ENCODE data around the gene RABEPK. TPM values are rescaled to one million over a fixed set of nuclear protein-coding genes. Genes with fewer than 3 reads are reported as not detected.
A peak's percentile ranks its signal among the peaks of the same experiment; 100 is the strongest.
"Not testable (repeated sequence)": the region's sequence is repeated elsewhere in the genome, so short reads cannot be mapped to it uniquely, and the experiment has no call there.

The RABEPK gene, protein sequence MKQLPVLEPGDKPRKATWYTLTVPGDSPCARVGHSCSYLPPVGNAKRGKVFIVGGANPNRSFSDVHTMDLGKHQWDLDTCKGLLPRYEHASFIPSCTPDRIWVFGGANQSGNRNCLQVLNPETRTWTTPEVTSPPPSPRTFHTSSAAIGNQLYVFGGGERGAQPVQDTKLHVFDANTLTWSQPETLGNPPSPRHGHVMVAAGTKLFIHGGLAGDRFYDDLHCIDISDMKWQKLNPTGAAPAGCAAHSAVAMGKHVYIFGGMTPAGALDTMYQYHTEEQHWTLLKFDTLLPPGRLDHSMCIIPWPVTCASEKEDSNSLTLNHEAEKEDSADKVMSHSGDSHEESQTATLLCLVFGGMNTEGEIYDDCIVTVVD
- 10 to 100 TPM; 14.3 to 15.4 TPM for total RNA-seq
- polyA plus RNA-seq: 10 to 100 TPM; 12.9 to 30.4 TPM
- long read RNA-seq, donor 1, transcript RABEPK-204 (9 exons, 1,466 nt): major isoform, 26 of 46 reads
- long read RNA-seq, donor 1, partial matches to known transcripts: 5 of 46 reads
- long read RNA-seq, donor 1, other reads (novel, unspliced or antisense): 10 of 46 reads
- long read RNA-seq, donor 2, transcript RABEPK-204 (9 exons, 1,466 nt): major isoform, 7 of 16 reads
- long read RNA-seq, donor 2, partial matches to known transcripts: 3 of 16 reads
- long read RNA-seq, donor 2, other reads (novel, unspliced or antisense): 3 of 16 reads

GRCh38 chr9:125200216-125201047 lies at the start of gene RABEPK:
RABEPK (plus strand) TSS chr9:125200542; CDS start chr9:125203014, 2,472 bp downstream.
- Histone ChIP-seq H3K9me3 (ENCODE audit: control insufficient read depth, low read length) (no peaks in the 10 kb centered on the region), H3K27ac (ENCODE audit: low read depth in 1 of 2, low read length in 2 of 2) (peak within 1 kb of the TSS; percentile 55 to 95), H3K36me3 (ENCODE audit: control insufficient read depth in 1 of 2, insufficient read depth in 2 of 2, low read length in 1 of 2) (peaks cover 0 to 2% of the 10 kb centered on the region in 2 donors), H3K4me3 (ENCODE audit: low read length in 2 of 2) (peak within 1 kb of the TSS; percentile 44 to 97), H3K4me1 (ENCODE audit: control insufficient read depth in 1 of 2, insufficient read depth in 2 of 2, low read length in 2 of 2) (no peaks in the 10 kb centered on the region), H3K27me3 (ENCODE audit: control insufficient read depth in 1 of 2, insufficient read depth in 2 of 2, low read length in 1 of 2) (no peaks in the 10 kb centered on the region)
- peak; percentile 100 for ATAC-seq (ENCODE audit: low FRiP score)
- 1% methylated on average over 51 of the region's 51 CpGs for whole genome bisulfite sequencing, 2 donors
- intact Hi-C loops (cut with DNase I): loop anchor here in 1 of 2 donors (2.0 kb wide), 1 partner anchor 260 kb away; the partner anchor contains the start of gene GOLGA1
- DNase-seq: peak; percentile 96 to 97

GRCh38 chr9:125151730-125152129 lies 48.6 kb upstream of the RABEPK start:
- no peaks in the 10 kb centered on the region for H3K27me3 ChIP-seq (ENCODE audit: control insufficient read depth in 1 of 2, insufficient read depth in 2 of 2, low read length in 1 of 2)
- intact Hi-C loops (cut with DNase I): no loop called here
- H3K4me3 ChIP-seq (ENCODE audit: low read length in 2 of 2): no peak overlapping the region
- no peaks in the 10 kb centered on the region for H3K9me3 ChIP-seq (ENCODE audit: control insufficient read depth, low read length)
- no peaks in the 10 kb centered on the region for H3K4me1 ChIP-seq (ENCODE audit: control insufficient read depth in 1 of 2, insufficient read depth in 2 of 2, low read length in 2 of 2)
- DNase-seq (no peak), ATAC-seq (ENCODE audit: low FRiP score) (no peak)
- H3K27ac ChIP-seq (ENCODE audit: low read depth in 1 of 2, low read length in 2 of 2): no peak overlapping the region
- 93 to 96% methylated on average over 2 of the region's 2 CpGs for WGBS, 2 donors
- H3K36me3 ChIP-seq (ENCODE audit: control insufficient read depth in 1 of 2, insufficient read depth in 2 of 2, low read length in 1 of 2): peaks cover 9 to 13% of the 10 kb centered on the region in 2 donors

- WGBS, 2 donors: 71 to 72% methylated on average over 4 of the region's 4 CpGs
- Histone ChIP-seq H3K4me1 (ENCODE audit: control insufficient read depth in 1 of 2, insufficient read depth in 2 of 2, low read length in 2 of 2) (no peaks in the 10 kb centered on the region), H3K36me3 (ENCODE audit: control insufficient read depth in 1 of 2, insufficient read depth in 2 of 2, low read length in 1 of 2) (peaks cover 9 to 13% of the 10 kb centered on the region in 2 donors), H3K27me3 (ENCODE audit: control insufficient read depth in 1 of 2, insufficient read depth in 2 of 2, low read length in 1 of 2) (no peaks in the 10 kb centered on the region), H3K9me3 (ENCODE audit: control insufficient read depth, low read length) (no peaks in the 10 kb centered on the region), H3K27ac (ENCODE audit: low read depth in 1 of 2, low read length in 2 of 2) (no peak overlapping the region), H3K4me3 (ENCODE audit: low read length in 2 of 2) (no peak overlapping the region)
- intact Hi-C loops (cut with DNase I): no loop called here
- DNase-seq (no peak), ATAC-seq (ENCODE audit: low FRiP score) (no peak)
Measured at GRCh38 chr9:125153712-125154367, 46.5 kb upstream of the RABEPK start.

DNA sequence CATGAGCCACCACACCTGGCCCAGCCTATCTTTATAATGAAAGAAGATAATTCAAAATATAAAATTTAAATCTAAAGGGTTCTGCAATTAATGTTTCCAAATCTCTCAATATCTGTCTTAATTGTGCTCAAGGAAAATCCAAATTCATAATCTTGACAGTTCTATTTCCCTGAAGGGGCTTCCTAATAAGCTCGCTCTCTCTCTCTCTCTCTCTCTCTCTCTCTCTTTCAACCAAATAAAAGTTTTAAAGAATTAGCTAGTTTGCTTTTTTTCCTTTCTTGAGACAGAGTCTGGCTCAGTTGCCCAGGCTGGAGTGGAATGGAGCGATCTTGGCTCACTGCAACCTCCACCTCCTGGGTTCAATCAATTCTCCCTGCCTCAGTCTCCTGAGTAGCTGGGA lies 43.8 kb upstream of the RABEPK start:
- H3K27ac ChIP-seq (ENCODE audit: low read depth in 1 of 2, low read length in 2 of 2): no peak overlapping the region
- H3K4me1 ChIP-seq (ENCODE audit: control insufficient read depth in 1 of 2, insufficient read depth in 2 of 2, low read length in 2 of 2): peaks cover 2 to 3% of the 10 kb centered on the region in 2 donors
- H3K36me3 ChIP-seq (ENCODE audit: control insufficient read depth in 1 of 2, insufficient read depth in 2 of 2, low read length in 1 of 2): peaks cover 4% of the 10 kb centered on the region in 2 donors
- no peak for DNase-seq
- H3K9me3 ChIP-seq (ENCODE audit: control insufficient read depth, low read length): no peaks in the 10 kb centered on the region
- intact Hi-C loops (cut with DNase I): no loop called here
- H3K27me3 ChIP-seq (ENCODE audit: control insufficient read depth in 1 of 2, insufficient read depth in 2 of 2, low read length in 1 of 2): no peaks in the 10 kb centered on the region
- no peak for ATAC-seq (ENCODE audit: low FRiP score)
- WGBS, 2 donors: 96 to 100% methylated on average over 2 of the region's 2 CpGs
- H3K4me3 ChIP-seq (ENCODE audit: low read length in 2 of 2): no peak overlapping the region

GRCh38 chr9:125160750-125161149 lies 39.6 kb upstream of the RABEPK start:
- H3K4me3 ChIP-seq (ENCODE audit: low read length in 2 of 2): no peak overlapping the region
- intact Hi-C loops (cut with DNase I): no loop called here
- no peaks in the 10 kb centered on the region for H3K27me3 ChIP-seq (ENCODE audit: control insufficient read depth in 1 of 2, insufficient read depth in 2 of 2, low read length in 1 of 2)
- H3K27ac ChIP-seq (ENCODE audit: low read depth in 1 of 2, low read length in 2 of 2): no peak overlapping the region
- no peaks in the 10 kb centered on the region for H3K36me3 ChIP-seq (ENCODE audit: control insufficient read depth in 1 of 2, insufficient read depth in 2 of 2, low read length in 1 of 2)
- DNase-seq (no peak), ATAC-seq (ENCODE audit: low FRiP score) (no peak)
- H3K9me3 ChIP-seq (ENCODE audit: control insufficient read depth, low read length): no peaks in the 10 kb centered on the region
- peaks cover 3% of the 10 kb centered on the region in 2 donors for H3K4me1 ChIP-seq (ENCODE audit: control insufficient read depth in 1 of 2, insufficient read depth in 2 of 2, low read length in 2 of 2)

GRCh38 chr9:125161284-125161918 lies 38.9 kb upstream of the RABEPK start:
- ATAC-seq (ENCODE audit: low FRiP score) (peak; percentile 33), DNase-seq (no peak)
- Histone ChIP-seq H3K27ac (ENCODE audit: low read depth in 1 of 2, low read length in 2 of 2) (peak overlapping the region in 1 of 2 donors; percentile 25), H3K36me3 (ENCODE audit: control insufficient read depth in 1 of 2, insufficient read depth in 2 of 2, low read length in 1 of 2) (no peaks in the 10 kb centered on the region), H3K9me3 (ENCODE audit: control insufficient read depth, low read length) (no peaks in the 10 kb centered on the region), H3K4me1 (ENCODE audit: control insufficient read depth in 1 of 2, insufficient read depth in 2 of 2, low read length in 2 of 2) (peaks cover 3% of the 10 kb centered on the region in 2 donors), H3K4me3 (ENCODE audit: low read length in 2 of 2) (no peak overlapping the region), H3K27me3 (ENCODE audit: control insufficient read depth in 1 of 2, insufficient read depth in 2 of 2, low read length in 1 of 2) (no peaks in the 10 kb centered on the region)
- intact Hi-C loops (cut with DNase I): no loop called here
- WGBS, 2 donors: 44 to 47% methylated on average over 3 of the region's 3 CpGs

- H3K9me3 ChIP-seq (ENCODE audit: control insufficient read depth, low read length); H3K36me3 ChIP-seq (ENCODE audit: control insufficient read depth in 1 of 2, insufficient read depth in 2 of 2, low read length in 1 of 2); DNase-seq; ATAC-seq (ENCODE audit: low FRiP score); intact Hi-C loops (cut with DNase I); H3K27me3 ChIP-seq (ENCODE audit: control insufficient read depth in 1 of 2, insufficient read depth in 2 of 2, low read length in 1 of 2); H3K27ac ChIP-seq (ENCODE audit: low read depth in 1 of 2, low read length in 2 of 2); H3K4me3 ChIP-seq (ENCODE audit: low read length in 2 of 2); H3K4me1 ChIP-seq (ENCODE audit: control insufficient read depth in 1 of 2, insufficient read depth in 2 of 2, low read length in 2 of 2): not testable (repeated sequence)
- 94 to 97% methylated on average over 6 of the region's 6 CpGs for WGBS, 2 donors
Measured at GRCh38 chr9:125162891-125163290, 37.5 kb upstream of the RABEPK start.

- intact Hi-C loops (cut with DNase I): loop anchor here in 1 of 2 donors (2.0 kb wide), 1 partner anchor 22 kb away; the partner anchor contains the start of gene PPP6C
- no peaks in the 10 kb centered on the region for H3K9me3 ChIP-seq (ENCODE audit: control insufficient read depth, low read length)
- H3K27ac ChIP-seq (ENCODE audit: low read depth in 1 of 2, low read length in 2 of 2): peak overlapping the region in 1 of 2 donors; percentile 71
- no peak for ATAC-seq (ENCODE audit: low FRiP score)
- H3K27me3 ChIP-seq (ENCODE audit: control insufficient read depth in 1 of 2, insufficient read depth in 2 of 2, low read length in 1 of 2): no peaks in the 10 kb centered on the region
- 69 to 97% methylated on average over 2 of the region's 2 CpGs for WGBS, 2 donors
- DNase-seq: no peak
- H3K36me3 ChIP-seq (ENCODE audit: control insufficient read depth in 1 of 2, insufficient read depth in 2 of 2, low read length in 1 of 2): no peaks in the 10 kb centered on the region
- peaks cover 0 to 3% of the 10 kb centered on the region in 2 donors for H3K4me1 ChIP-seq (ENCODE audit: control insufficient read depth in 1 of 2, insufficient read depth in 2 of 2, low read length in 2 of 2)
- no peak overlapping the region for H3K4me3 ChIP-seq (ENCODE audit: low read length in 2 of 2)
Measured at GRCh38 chr9:125166762-125167161, 33.6 kb upstream of the RABEPK start.
